Midbrain (tissue), 1 donor: ENCODE measurements around the gene MGAT5B.
"Not testable (repeated sequence)": the region's sequence is repeated elsewhere in the genome, so short reads cannot be mapped to it uniquely, and the experiment has no call there.

ENCODE experiments used
- DNase-seq: peaks from one replicate; lab custom pipeline; 2025; lab: John Stamatoyannopoulos, UW

The MGAT5B gene

GRCh38 chr17:76868176-76868668 is at the start of gene MGAT5B:
Gene MGAT5B, plus strand, starts transcription at chr17:76868404. Its CDS starts 626 bp downstream, at chr17:76869030.
- peak; percentile 64 for DNase-seq

GRCh38 chr17:76820039-76820438 is 48.2 kb upstream of the MGAT5B start:
- DNase-seq = no peak

- no peak for DNase-seq
These were observed 47.6 kb upstream of the MGAT5B start for GRCh38 chr17:76820561-76820960.

GRCh38 chr17:76822184-76822778 is 45.9 kb upstream of the MGAT5B start:
- DNase-seq = no peak

GRCh38 chr17:76824093-76824492 is 44.1 kb upstream of the MGAT5B start:
- DNase-seq = no peak

- DNase-seq = no peak
These were observed 41.7 kb upstream of the MGAT5B start for GRCh38 chr17:76826330-76827068.

- DNase-seq = no peak
These were observed 40.5 kb upstream of the MGAT5B start for GRCh38 chr17:76827736-76828135.

- DNase-seq = no peak
These were observed 37.1 kb upstream of the MGAT5B start for GRCh38 chr17:76830987-76831715.

- DNase-seq = no peak
These were observed 35.1 kb upstream of the MGAT5B start for GRCh38 chr17:76833034-76833644.

- DNase-seq = no peak
These were observed 34.5 kb upstream of the MGAT5B start for GRCh38 chr17:76833747-76834146.

GRCh38 chr17:76834870-76835269 is 33.3 kb upstream of the MGAT5B start:
- no peak for DNase-seq

- DNase-seq = no peak
These were observed 27.8 kb upstream of the MGAT5B start for GRCh38 chr17:76840443-76840767.

GRCh38 chr17:76840884-76841775 is 27.1 kb upstream of the MGAT5B start:
- no peak for DNase-seq

- DNase-seq = no peak
These were observed 26.3 kb upstream of the MGAT5B start for GRCh38 chr17:76841776-76842405.

GRCh38 chr17:76843068-76843467 is 25.1 kb upstream of the MGAT5B start:
- not testable (repeated sequence) for DNase-seq

GRCh38 chr17:76843703-76844484 is 24.3 kb upstream of the MGAT5B start:
- no peak for DNase-seq

- DNase-seq = no peak
These were observed 23.7 kb upstream of the MGAT5B start for GRCh38 chr17:76844485-76844829.

- DNase-seq = no peak
These were observed 23.4 kb upstream of the MGAT5B start for GRCh38 chr17:76844846-76845245.

GRCh38 chr17:76845541-76846017 is 22.6 kb upstream of the MGAT5B start:
- DNase-seq = no peak

GRCh38 chr17:76847031-76847430 is 21.2 kb upstream of the MGAT5B start:
- no peak for DNase-seq
